A549 (cell line): Measurements from ENCODE around the gene AP3B1.

Experiments used
- BHLHE40 ChIP-seq: IDR thresholded peaks from 2 replicates; pipeline ENCODE4 v1.6.1; 2012; ENCODE audit warnings: low read depth, low read length, inconsistent platforms
- GATA3 ChIP-seq: IDR thresholded peaks from 2 replicates; pipeline ENCODE4 v1.6.1; 2012; ENCODE audit warnings: borderline replicate concordance
- HDAC2 ChIP-seq: fragments of 200-600 bp; sonication (generic); IDR thresholded peaks from 2 replicates; pipeline ENCODE4 v1.6.1; 2016
- NR3C1 ChIP-seq: fragments of >200 bp; sonication (Bioruptor Twin); formaldehyde crosslinking; IDR thresholded peaks from 3 replicates; pipeline ENCODE4 v1.6.1; 2017
- POLR2A ChIP-seq: IDR thresholded peaks from 2 replicates; pipeline ENCODE4 v1.6.1; 2012; ENCODE audit warnings: mild to moderate bottlenecking, low read length
- POLR2AphosphoS2 ChIP-seq: conservative IDR thresholded peaks from 2 replicates; pipeline ENCODE4 v1.6.1; 2012; ENCODE audit warnings: low read length, improper control_type of control experiment, inconsistent platforms
- RCOR1 ChIP-seq: fragments of 150-350 bp; IDR thresholded peaks from 2 replicates; pipeline ENCODE4 v1.6.1; 2014; ENCODE audit warnings: antibody characterized with exemption, low read length, low read depth
- TF ChIP-seq, protein P1 (sequence below): fragments of >200 bp; sonication (Bioruptor Twin); formaldehyde crosslinking; IDR thresholded peaks from 3 replicates; pipeline ENCODE4 v1.5.1; 2016

DNA sequence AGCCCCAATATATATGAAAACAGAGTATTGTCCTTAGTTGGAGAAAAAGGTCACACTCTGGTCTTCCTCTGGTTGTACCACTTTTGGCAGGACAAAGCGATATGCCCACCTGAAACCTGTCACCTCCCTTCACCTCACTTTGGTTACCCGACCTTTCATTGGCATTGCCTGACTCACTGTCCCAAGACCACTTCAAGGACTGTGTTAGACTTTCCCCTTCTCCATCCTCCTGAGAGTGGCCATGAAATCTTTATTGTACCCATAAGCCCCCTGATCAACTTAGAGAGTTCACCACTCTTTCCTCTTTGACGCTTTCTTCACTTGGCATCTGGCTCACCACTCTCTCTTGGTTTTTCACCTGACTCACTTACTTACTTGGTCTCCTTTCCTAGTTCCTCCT, 32.4 kb upstream of the AP3B1 start:
- TF ChIP-seq HDAC2 (no peak), NR3C1 (no peak), POLR2AphosphoS2 (no peak), RCOR1 (no peak), GATA3 (no peak), POLR2A (no peak), BHLHE40 (no peak)
- TF ChIP-seq, protein P1, sequence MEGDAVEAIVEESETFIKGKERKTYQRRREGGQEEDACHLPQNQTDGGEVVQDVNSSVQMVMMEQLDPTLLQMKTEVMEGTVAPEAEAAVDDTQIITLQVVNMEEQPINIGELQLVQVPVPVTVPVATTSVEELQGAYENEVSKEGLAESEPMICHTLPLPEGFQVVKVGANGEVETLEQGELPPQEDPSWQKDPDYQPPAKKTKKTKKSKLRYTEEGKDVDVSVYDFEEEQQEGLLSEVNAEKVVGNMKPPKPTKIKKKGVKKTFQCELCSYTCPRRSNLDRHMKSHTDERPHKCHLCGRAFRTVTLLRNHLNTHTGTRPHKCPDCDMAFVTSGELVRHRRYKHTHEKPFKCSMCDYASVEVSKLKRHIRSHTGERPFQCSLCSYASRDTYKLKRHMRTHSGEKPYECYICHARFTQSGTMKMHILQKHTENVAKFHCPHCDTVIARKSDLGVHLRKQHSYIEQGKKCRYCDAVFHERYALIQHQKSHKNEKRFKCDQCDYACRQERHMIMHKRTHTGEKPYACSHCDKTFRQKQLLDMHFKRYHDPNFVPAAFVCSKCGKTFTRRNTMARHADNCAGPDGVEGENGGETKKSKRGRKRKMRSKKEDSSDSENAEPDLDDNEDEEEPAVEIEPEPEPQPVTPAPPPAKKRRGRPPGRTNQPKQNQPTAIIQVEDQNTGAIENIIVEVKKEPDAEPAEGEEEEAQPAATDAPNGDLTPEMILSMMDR: no peak
